K562 (cell line): ENCODE measurements around the gene NUP160. TPM values are rescaled to one million over a fixed set of nuclear protein-coding genes. Genes with fewer than 3 reads are reported as not detected.

ENCODE experiments used
- BRCA1 ChIP-seq, 2 experiments: fragments of 450-650 bp in 1 of 2; sonication (generic) in 1 of 2; formaldehyde crosslinking in 1 of 2; IDR thresholded peaks; 2 replicates each; pipeline versions ENCODE4 v1.5.0 to v1.6.1; 2017 to 2020; ENCODE audit warnings: mild to moderate bottlenecking in 1 of 2, missing genetic modification reagents in 1 of 2
- GTF2A2 ChIP-seq: IDR thresholded peaks from 2 replicates; pipeline ENCODE4 v1.6.1; 2016; ENCODE audit warnings: mild to moderate bottlenecking, missing genetic modification characterization, missing compliant biosample characterization
- MAFK ChIP-seq: IDR thresholded peaks from 2 replicates; pipeline ENCODE4 v1.6.1; 2011; ENCODE audit warnings: low read length, improper control_type of control experiment
- MIER1 ChIP-seq: fragments of 450-650 bp; IDR thresholded peaks from 2 replicates; pipeline ENCODE4 v1.6.1; 2016; ENCODE audit warnings: antibody characterized with exemption, mild to moderate bottlenecking, low read depth
- MXI1 ChIP-seq: IDR thresholded peaks from 2 replicates; pipeline ENCODE4 v1.6.1; 2011; ENCODE audit warnings: low read depth, mild to moderate bottlenecking, improper control_type of control experiment, low read length
- NCOA4 ChIP-seq: fragments of 450-650 bp; IDR thresholded peaks from 2 replicates; pipeline ENCODE4 v1.6.1; 2018; ENCODE audit warnings: mild to moderate bottlenecking; ENCODE audit not compliant: partially characterized antibody
- NKRF ChIP-seq: fragments of 450-650 bp; IDR thresholded peaks from 2 replicates; pipeline ENCODE4 v1.6.1; 2016; ENCODE audit warnings: borderline replicate concordance
- RBFOX2 ChIP-seq: fragments of 200-400 bp; formaldehyde crosslinking; IDR thresholded peaks from 2 replicates; pipeline ENCODE4 v1.6.1; 2017; ENCODE audit warnings: low read depth, mild to moderate bottlenecking, low read length, moderate library complexity
- RBM22 ChIP-seq: fragments of 200-400 bp; formaldehyde crosslinking; IDR thresholded peaks from 2 replicates; pipeline ENCODE4 v1.6.1; 2018; ENCODE audit warnings: low read length, low read depth; ENCODE audit not compliant: poor library complexity, severe bottlenecking
- RNF219 ChIP-seq: fragments of 250-450 bp; sonication (Bioruptor Pico); IDR thresholded peaks from 2 replicates; pipeline ENCODE4 v1.5.0; 2022; ENCODE audit warnings: mild to moderate bottlenecking
- SRSF1 ChIP-seq: fragments of 200-400 bp; formaldehyde crosslinking; IDR thresholded peaks from 2 replicates; pipeline ENCODE4 v1.6.1; 2017; ENCODE audit warnings: mild to moderate bottlenecking, low read depth, low read length, moderate library complexity
- ZNF143 ChIP-seq: sonication (generic); formaldehyde crosslinking; IDR thresholded peaks from 2 replicates; pipeline ENCODE4 v1.9.0; 2022; ENCODE audit warnings: mild to moderate bottlenecking, missing genetic modification reagents
- ZNF280A ChIP-seq: fragments of 450-650 bp; IDR thresholded peaks from 2 replicates; pipeline ENCODE4 v1.6.1; 2018; ENCODE audit warnings: mild to moderate bottlenecking, low read depth; ENCODE audit not compliant: partially characterized antibody
- ZNF592 ChIP-seq: fragments of 450-650 bp; IDR thresholded peaks from 2 replicates; pipeline ENCODE4 v1.6.1; 2017; ENCODE audit warnings: antibody characterized with exemption, mild to moderate bottlenecking
- polyA plus RNA-seq, 8 experiments: library from polyadenylated mRNA; depleted of rRNA in 4 of 8; stranded (reverse) in 5 of 8; unstranded in 3 of 8; fragments of >200 nt; fragmentation: Nextera tagmentation in 2 of 8; fragmentation: Illumina TruSeq in 1 of 8; extraction: Ambion mirVana in 2 of 8; extraction: Trizol in 1 of 8; gene quantifications; 2 replicates each; pipeline versions ENCODE4 v1.2.1 to v1.2.3, GENCODE V29; 2011 to 2014; ENCODE audit warnings: inconsistent platforms in 1 of 8, missing spikeins in 1 of 8
- total RNA-seq, 7 experiments: library from RNA; depleted of rRNA in 6 of 7; stranded (reverse); fragments of >200 nt in 6 of 7; fragmentation: Illumina TruSeq in 2 of 7; extraction: Trizol in 2 of 7; gene quantifications; 2 replicates each; pipeline versions ENCODE4 v1.2.1 to v1.2.3, GENCODE V29; 2011 to 2021; ENCODE audit warnings: low replicate concordance in 1 of 7

The NUP160 gene
- total and polyA plus RNA-seq, 9 of the 15 experiments (the other 6 are each of a cell fraction or from before 2014, with no cell fraction given) = 41.5 to 112 (median 65.0) TPM

GRCh38 chr11:47847892-47848699 lies at the start of gene NUP160 (continued):
- no peak for TF ChIP-seq NCOA4
- no peak for TF ChIP-seq GTF2A2 (tag)
- no peak for TF ChIP-seq BRCA1 (IDR thresholded peaks at IDR 0.05)
- no peak for TF ChIP-seq BRCA1 (CRISPR knock-in tag; IDR thresholded peaks at IDR 0.05)
- no peak for TF ChIP-seq MAFK
- no peak for TF ChIP-seq RNF219 (CRISPR knock-in tag)
- TF ChIP-seq RBM22 = peak; percentile 19
- peak; percentile 6; the same call in 1 of the 2 replicates for TF ChIP-seq MXI1
- peak; percentile 99 for TF ChIP-seq RBFOX2
- no peak for TF ChIP-seq ZNF592
- TF ChIP-seq SRSF1 = no peak
- TF ChIP-seq ZNF143 (CRISPR knock-in tag) = no peak
- TF ChIP-seq MIER1 = no peak
- TF ChIP-seq NKRF = peak; percentile 82; the same call in 1 of the 2 replicates
- no peak for TF ChIP-seq ZNF280A
